ENCODE data around the gene EPHB2.

DNA sequence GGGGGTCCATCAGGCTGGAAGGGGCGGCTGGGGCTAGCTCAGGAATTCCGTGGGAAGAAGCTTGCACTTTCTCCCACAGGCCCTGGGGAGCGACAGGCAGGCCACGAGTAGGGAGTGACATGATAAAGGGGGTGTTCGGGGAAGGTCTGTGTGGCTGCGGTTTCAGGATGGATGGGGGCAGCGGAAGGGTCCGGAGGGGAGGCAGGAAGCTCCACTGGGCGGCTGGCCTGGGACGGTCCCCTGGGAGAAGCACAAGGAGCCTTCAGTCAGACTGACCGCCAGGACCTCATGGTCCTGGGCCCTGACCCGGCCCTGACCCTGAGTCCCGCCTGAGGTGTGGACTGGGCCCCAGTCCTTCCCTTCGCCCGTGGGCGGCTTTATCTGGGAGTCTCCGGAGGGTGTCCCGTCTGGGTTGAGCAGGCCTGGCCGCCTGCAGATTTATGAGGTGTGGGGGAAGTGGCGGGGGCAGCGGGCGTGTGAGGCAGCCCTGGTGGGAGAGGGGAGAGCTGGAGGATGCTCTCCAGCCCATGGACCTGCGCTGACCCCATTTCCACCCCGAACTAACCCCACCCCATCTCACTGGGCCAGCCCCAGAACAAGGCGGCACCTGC is 45.6 kb downstream of the EPHB2 start:
- TF ChIP-seq, protein P1, sequence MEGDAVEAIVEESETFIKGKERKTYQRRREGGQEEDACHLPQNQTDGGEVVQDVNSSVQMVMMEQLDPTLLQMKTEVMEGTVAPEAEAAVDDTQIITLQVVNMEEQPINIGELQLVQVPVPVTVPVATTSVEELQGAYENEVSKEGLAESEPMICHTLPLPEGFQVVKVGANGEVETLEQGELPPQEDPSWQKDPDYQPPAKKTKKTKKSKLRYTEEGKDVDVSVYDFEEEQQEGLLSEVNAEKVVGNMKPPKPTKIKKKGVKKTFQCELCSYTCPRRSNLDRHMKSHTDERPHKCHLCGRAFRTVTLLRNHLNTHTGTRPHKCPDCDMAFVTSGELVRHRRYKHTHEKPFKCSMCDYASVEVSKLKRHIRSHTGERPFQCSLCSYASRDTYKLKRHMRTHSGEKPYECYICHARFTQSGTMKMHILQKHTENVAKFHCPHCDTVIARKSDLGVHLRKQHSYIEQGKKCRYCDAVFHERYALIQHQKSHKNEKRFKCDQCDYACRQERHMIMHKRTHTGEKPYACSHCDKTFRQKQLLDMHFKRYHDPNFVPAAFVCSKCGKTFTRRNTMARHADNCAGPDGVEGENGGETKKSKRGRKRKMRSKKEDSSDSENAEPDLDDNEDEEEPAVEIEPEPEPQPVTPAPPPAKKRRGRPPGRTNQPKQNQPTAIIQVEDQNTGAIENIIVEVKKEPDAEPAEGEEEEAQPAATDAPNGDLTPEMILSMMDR (IDR thresholded peaks at IDR 0.05) = no peak
- no peak for TF ChIP-seq MAX (IDR thresholded peaks at IDR 0.05)
- TF ChIP-seq, protein P2, sequence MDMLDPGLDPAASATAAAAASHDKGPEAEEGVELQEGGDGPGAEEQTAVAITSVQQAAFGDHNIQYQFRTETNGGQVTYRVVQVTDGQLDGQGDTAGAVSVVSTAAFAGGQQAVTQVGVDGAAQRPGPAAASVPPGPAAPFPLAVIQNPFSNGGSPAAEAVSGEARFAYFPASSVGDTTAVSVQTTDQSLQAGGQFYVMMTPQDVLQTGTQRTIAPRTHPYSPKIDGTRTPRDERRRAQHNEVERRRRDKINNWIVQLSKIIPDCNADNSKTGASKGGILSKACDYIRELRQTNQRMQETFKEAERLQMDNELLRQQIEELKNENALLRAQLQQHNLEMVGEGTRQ (IDR thresholded peaks at IDR 0.05) = no peak
- no peak for TF ChIP-seq MYC (IDR thresholded peaks at IDR 0.05; ENCODE audit: borderline replicate concordance, low read length)
- no peak for TF ChIP-seq RCOR1 (IDR thresholded peaks at IDR 0.05; ENCODE audit: low read depth, low read length)
- TF ChIP-seq CHD4 (IDR thresholded peaks at IDR 0.05; ENCODE audit: borderline replicate concordance) = no peak
- no peak for TF ChIP-seq POLR2A (IDR thresholded peaks at IDR 0.05; ENCODE audit: low read length)
- TF ChIP-seq RNF2 (IDR thresholded peaks at IDR 0.05; ENCODE audit: borderline replicate concordance, low read depth) = no peak
- no peak for TF ChIP-seq NR3C1 (IDR thresholded peaks at IDR 0.05)
- no peak for TF ChIP-seq FOSL2 (IDR thresholded peaks at IDR 0.05)
- no peak for TF ChIP-seq FOSL2 (CRISPR knock-in tag; IDR thresholded peaks at IDR 0.05)
